ENCODE data around the gene GNPTG. TPM values are rescaled to one million over a fixed set of nuclear protein-coding genes. Genes with fewer than 3 reads are reported as not detected.

The GNPTG gene
- total RNA-seq, 2 experiments from 2014 or later: 27.6 to 32.0 TPM

GRCh38 chr16:1394367-1394951 is 42.7 kb downstream of the GNPTG start:
- intact Hi-C loops (cut with DNase I, micrococcal nuclease): no loop called here
- no peaks in the 10 kb centered on the region for H3K9me3 Mint-ChIP-seq
- POLR2A ChIA-PET: no interaction called here
- H3K4me3 Mint-ChIP-seq: no peak overlapping the region
- Histone ChIP-seq H3K27me3 (ENCODE audit: control insufficient read depth in 1 of 2, insufficient read depth in 2 of 2, low read length in 2 of 2) (no peaks in the 10 kb centered on the region), H3K36me3 (ENCODE audit: insufficient read depth, low read length) (peaks cover 60% of the 10 kb centered on the region), H3K4me3 (ENCODE audit: low read length) (no peak overlapping the region), H3K4me1 (ENCODE audit: insufficient read depth, low read length) (peaks cover 3% of the 10 kb centered on the region), H3K9me3 (ENCODE audit: control insufficient read depth in 1 of 2, insufficient read depth in 1 of 2, low read length in 2 of 2) (no peaks in the 10 kb centered on the region), H3K27ac (ENCODE audit: low read depth in 1 of 2, low read length in 2 of 2) (no peak overlapping the region)
- H3K4me1 Mint-ChIP-seq (ENCODE audit: low read depth): no peaks in the 10 kb centered on the region
- no peaks in the 10 kb centered on the region for H3K27me3 Mint-ChIP-seq
- peaks cover 46% of the 10 kb centered on the region for H3K36me3 Mint-ChIP-seq (ENCODE audit: low read depth)
- DNase-seq: no peak
- H3K27ac Mint-ChIP-seq: no peak overlapping the region
- no peak for ATAC-seq (ENCODE audit: poor library complexity)
- CTCF ChIA-PET: no interaction called here
- TF ChIP-seq, protein P1, sequence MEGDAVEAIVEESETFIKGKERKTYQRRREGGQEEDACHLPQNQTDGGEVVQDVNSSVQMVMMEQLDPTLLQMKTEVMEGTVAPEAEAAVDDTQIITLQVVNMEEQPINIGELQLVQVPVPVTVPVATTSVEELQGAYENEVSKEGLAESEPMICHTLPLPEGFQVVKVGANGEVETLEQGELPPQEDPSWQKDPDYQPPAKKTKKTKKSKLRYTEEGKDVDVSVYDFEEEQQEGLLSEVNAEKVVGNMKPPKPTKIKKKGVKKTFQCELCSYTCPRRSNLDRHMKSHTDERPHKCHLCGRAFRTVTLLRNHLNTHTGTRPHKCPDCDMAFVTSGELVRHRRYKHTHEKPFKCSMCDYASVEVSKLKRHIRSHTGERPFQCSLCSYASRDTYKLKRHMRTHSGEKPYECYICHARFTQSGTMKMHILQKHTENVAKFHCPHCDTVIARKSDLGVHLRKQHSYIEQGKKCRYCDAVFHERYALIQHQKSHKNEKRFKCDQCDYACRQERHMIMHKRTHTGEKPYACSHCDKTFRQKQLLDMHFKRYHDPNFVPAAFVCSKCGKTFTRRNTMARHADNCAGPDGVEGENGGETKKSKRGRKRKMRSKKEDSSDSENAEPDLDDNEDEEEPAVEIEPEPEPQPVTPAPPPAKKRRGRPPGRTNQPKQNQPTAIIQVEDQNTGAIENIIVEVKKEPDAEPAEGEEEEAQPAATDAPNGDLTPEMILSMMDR (IDR thresholded peaks at IDR 0.05): no peak

- no peak overlapping the region for H3K4me3 ChIP-seq (ENCODE audit: low read length)
- Mint-ChIP-seq H3K27me3 (no peaks in the 10 kb centered on the region), H3K27ac (no peak overlapping the region), H3K9me3 (no peaks in the 10 kb centered on the region), H3K4me1 (ENCODE audit: low read depth) (no peaks in the 10 kb centered on the region), H3K36me3 (ENCODE audit: low read depth) (peaks cover 48% of the 10 kb centered on the region), H3K4me3 (no peak overlapping the region)
- intact Hi-C loops (cut with DNase I, micrococcal nuclease): no loop called here
- TF ChIP-seq, protein P1 (IDR thresholded peaks at IDR 0.05): no peak
- CTCF ChIA-PET: no interaction called here
- H3K9me3 ChIP-seq (ENCODE audit: control insufficient read depth in 1 of 2, insufficient read depth in 1 of 2, low read length in 2 of 2): no peaks in the 10 kb centered on the region
- no peaks in the 10 kb centered on the region for H3K4me1 ChIP-seq (ENCODE audit: insufficient read depth, low read length)
- H3K27me3 ChIP-seq (ENCODE audit: control insufficient read depth in 1 of 2, insufficient read depth in 2 of 2, low read length in 2 of 2): no peaks in the 10 kb centered on the region
- no peak overlapping the region for H3K27ac ChIP-seq (ENCODE audit: low read depth in 1 of 2, low read length in 2 of 2)
- POLR2A ChIA-PET: no interaction called here
- ATAC-seq (ENCODE audit: poor library complexity) (no peak), DNase-seq (no peak)
- H3K36me3 ChIP-seq (ENCODE audit: insufficient read depth, low read length): peaks cover 57% of the 10 kb centered on the region
These were observed 43.8 kb downstream of the GNPTG start for GRCh38 chr16:1395444-1396031.

GRCh38 chr16:1397779-1398178 is 46.0 kb downstream of the GNPTG start:
- no peaks in the 10 kb centered on the region for H3K27me3 Mint-ChIP-seq
- H3K4me1 Mint-ChIP-seq (ENCODE audit: low read depth): no peaks in the 10 kb centered on the region
- no peaks in the 10 kb centered on the region for H3K4me1 ChIP-seq (ENCODE audit: insufficient read depth, low read length)
- peaks cover 48% of the 10 kb centered on the region for H3K36me3 Mint-ChIP-seq (ENCODE audit: low read depth)
- ATAC-seq (ENCODE audit: poor library complexity) (no peak), DNase-seq (no peak)
- H3K4me3 ChIP-seq (ENCODE audit: low read length): no peak overlapping the region
- no peaks in the 10 kb centered on the region for H3K9me3 ChIP-seq (ENCODE audit: control insufficient read depth in 1 of 2, insufficient read depth in 1 of 2, low read length in 2 of 2)
- POLR2A ChIA-PET: interaction anchor here (0.7 kb wide), 1 partner anchor 574 kb away, joined by 3 read pairs; no protein-coding TSS in a partner anchor
- H3K27ac ChIP-seq (ENCODE audit: low read depth in 1 of 2, low read length in 2 of 2): no peak overlapping the region
- peaks cover 69% of the 10 kb centered on the region for H3K36me3 ChIP-seq (ENCODE audit: insufficient read depth, low read length)
- intact Hi-C loops (cut with DNase I, micrococcal nuclease): no loop called here
- no peak overlapping the region for H3K4me3 Mint-ChIP-seq
- no peak overlapping the region for H3K27ac Mint-ChIP-seq
- no peaks in the 10 kb centered on the region for H3K27me3 ChIP-seq (ENCODE audit: control insufficient read depth in 1 of 2, insufficient read depth in 2 of 2, low read length in 2 of 2)
- TF ChIP-seq, protein P1 (IDR thresholded peaks at IDR 0.05): no peak
- H3K9me3 Mint-ChIP-seq: no peaks in the 10 kb centered on the region
- CTCF ChIA-PET: no interaction called here
